Dendritic cell treated with granulocyte-macrophage colony-stimulating factor and Interleukin-4, amounts not matched to agents 40 ng/mL and 50 ng/mL, for 4 days (primary cell): ENCODE measurements around the gene RBM20.
"Not testable (repeated sequence)": the region's sequence is repeated elsewhere in the genome, so short reads cannot be mapped to it uniquely, and the experiment has no call there.

Source experiments
- H3K27ac Mint-ChIP-seq: one replicate; pipeline ENCODE4 v1.8.0; 2022; ENCODE audit warnings: mild to moderate bottlenecking, mixed read lengths
- H3K27me3 Mint-ChIP-seq: one replicate; pipeline ENCODE4 v1.8.0; 2022; ENCODE audit warnings: mild to moderate bottlenecking, mixed read lengths
- H3K36me3 Mint-ChIP-seq: one replicate; pipeline ENCODE4 v1.8.0; 2022; ENCODE audit warnings: low read depth, mixed read lengths
- H3K4me1 Mint-ChIP-seq: one replicate; pipeline ENCODE4 v1.8.0; 2022; ENCODE audit warnings: low read depth, mixed read lengths
- H3K4me3 Mint-ChIP-seq: one replicate; pipeline ENCODE4 v1.8.0; 2022; ENCODE audit warnings: mild to moderate bottlenecking, moderate library complexity, mixed read lengths
- H3K9me3 Mint-ChIP-seq: one replicate; pipeline ENCODE4 v1.8.0; 2022; ENCODE audit warnings: mixed read lengths
- intact Hi-C: fragments of 100-400 bp; cut with micrococcal nuclease; formaldehyde crosslinking; loops from one replicate; pipeline ENCODE4 v1.15.0; 2022

Gene RBM20

DNA sequence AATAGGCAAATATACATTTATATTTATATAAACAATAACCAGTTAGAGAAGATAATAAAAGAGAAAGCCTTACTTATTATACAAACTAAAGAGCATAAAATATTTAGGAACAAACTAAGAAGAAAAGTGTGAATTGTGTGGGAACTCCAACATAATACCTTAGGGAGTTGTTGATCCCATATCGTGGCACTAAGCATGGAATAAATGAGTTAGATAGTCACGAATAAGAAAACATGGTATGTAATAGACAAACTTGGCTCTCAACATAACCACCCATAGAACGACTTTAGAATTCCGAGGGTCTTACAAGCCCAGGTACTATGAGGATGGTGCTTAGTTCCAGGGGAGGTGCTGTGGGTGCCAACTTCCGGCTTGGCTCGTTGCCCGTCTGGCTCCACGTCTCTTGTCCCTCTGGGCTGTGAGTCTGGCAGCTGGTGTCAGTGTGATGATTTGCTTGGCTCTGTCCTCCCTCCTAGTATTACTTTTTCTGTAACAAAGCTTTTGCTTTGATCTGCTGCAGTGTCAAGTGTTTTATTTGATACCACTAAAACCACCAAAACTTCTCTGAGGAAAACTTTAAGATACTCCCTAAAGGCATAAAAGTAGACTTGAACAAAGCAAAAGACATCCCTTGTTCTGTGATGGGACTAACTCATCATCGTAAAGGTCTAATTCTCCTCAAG lies 9.5 kb upstream of the RBM20 start:
- Mint-ChIP-seq H3K4me1 (no peaks in the 10 kb centered on the region), H3K9me3 (no peaks in the 10 kb centered on the region), H3K4me3 (no peak overlapping the region), H3K36me3 (no peaks in the 10 kb centered on the region), H3K27me3 (peaks cover 26% of the 10 kb centered on the region), H3K27ac (no peak overlapping the region)
- intact Hi-C loops = no loop called here

DNA sequence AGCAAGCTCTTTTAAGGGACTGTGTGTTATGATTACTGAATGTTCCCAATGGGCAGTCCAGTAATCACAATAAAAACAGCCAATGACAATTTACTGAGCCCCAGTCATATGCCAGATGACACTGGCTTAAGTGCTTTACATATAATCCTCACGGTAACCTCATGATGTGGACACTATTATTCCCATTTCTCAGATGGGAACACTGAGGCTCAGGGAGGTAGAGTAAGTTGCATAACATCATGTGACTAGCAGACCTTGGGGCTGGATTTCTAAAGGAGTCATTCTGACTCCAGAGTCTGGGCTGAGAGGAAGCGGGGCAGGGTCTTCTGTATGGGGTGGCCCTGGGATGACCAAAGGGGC lies 7.6 kb upstream of the RBM20 start:
- H3K4me1 Mint-ChIP-seq = no peaks in the 10 kb centered on the region

DNA sequence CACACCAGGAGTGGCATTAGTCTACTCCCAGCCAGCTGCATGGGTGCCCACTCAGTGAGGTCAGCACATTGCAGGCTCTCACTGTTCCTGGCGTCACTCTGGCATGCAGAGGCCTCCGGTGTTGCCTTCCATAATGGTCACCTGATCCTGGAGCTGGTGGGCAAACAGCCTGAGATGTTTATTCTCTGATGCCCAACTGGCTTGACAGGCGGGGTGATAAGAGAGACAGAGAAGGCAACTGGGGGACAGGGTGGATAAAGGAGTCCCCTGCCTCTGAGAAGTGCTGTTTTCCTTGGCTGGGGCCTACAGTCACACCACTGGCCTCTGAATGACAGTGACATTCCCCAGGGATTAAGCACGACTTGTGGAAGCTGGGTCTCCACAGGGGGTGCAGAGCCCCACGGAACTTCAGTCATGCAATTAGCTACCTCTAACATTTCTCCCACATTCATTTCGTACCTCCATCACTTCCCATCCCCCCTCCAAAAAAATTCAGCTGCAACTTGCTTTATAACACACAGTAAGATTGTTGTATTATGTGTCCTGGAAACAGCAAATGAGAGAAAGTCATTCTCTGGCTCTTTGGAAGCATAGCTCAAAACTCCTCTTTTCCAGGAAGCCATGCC lies 7.1 kb upstream of the RBM20 start:
- H3K4me3 Mint-ChIP-seq = no peak overlapping the region
- H3K36me3 Mint-ChIP-seq = no peaks in the 10 kb centered on the region

More for the DNA sequence above, 7.6 kb upstream of the RBM20 start:
- Mint-ChIP-seq H3K27me3 (peaks cover 45% of the 10 kb centered on the region), H3K4me3 (no peak overlapping the region), H3K27ac (no peak overlapping the region), H3K36me3 (no peaks in the 10 kb centered on the region), H3K9me3 (no peaks in the 10 kb centered on the region)
- intact Hi-C loops = no loop called here

DNA sequence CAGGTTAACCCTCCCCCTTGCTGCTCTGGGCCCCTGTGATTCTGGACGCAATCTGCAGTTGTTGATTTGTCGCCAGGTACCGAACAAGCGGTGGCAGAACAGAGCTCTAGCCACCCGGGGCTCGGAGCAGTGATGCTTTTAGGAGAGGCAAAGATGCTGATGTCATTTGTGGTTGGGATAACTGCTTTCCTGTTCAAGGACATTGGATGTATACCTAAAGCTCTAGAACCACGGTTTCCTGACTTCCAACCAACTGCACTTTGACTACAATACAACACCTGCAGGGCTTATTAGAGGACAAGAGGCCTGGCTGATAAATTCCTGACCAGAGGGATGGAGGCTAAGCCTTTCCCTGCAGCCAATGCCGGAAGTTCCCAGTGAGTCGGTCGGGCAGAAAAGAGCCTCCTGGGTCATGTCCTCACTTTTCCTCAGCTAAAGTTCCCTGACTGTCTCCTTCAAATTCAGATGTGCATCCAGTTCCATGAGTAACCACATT lies 6.5 kb upstream of the RBM20 start:
- no peak overlapping the region for H3K4me3 Mint-ChIP-seq
- H3K4me1 Mint-ChIP-seq = peaks cover 2% of the 10 kb centered on the region
- peaks cover 55% of the 10 kb centered on the region for H3K27me3 Mint-ChIP-seq
- no peaks in the 10 kb centered on the region for H3K9me3 Mint-ChIP-seq
- H3K27ac Mint-ChIP-seq = no peak overlapping the region
- H3K36me3 Mint-ChIP-seq = no peaks in the 10 kb centered on the region
- intact Hi-C loops = no loop called here

More for the DNA sequence above, 7.1 kb upstream of the RBM20 start:
- no peak overlapping the region for H3K27ac Mint-ChIP-seq
- H3K4me1 Mint-ChIP-seq = no peaks in the 10 kb centered on the region
- peaks cover 50% of the 10 kb centered on the region for H3K27me3 Mint-ChIP-seq
- intact Hi-C loops = no loop called here
- H3K9me3 Mint-ChIP-seq = no peaks in the 10 kb centered on the region

DNA sequence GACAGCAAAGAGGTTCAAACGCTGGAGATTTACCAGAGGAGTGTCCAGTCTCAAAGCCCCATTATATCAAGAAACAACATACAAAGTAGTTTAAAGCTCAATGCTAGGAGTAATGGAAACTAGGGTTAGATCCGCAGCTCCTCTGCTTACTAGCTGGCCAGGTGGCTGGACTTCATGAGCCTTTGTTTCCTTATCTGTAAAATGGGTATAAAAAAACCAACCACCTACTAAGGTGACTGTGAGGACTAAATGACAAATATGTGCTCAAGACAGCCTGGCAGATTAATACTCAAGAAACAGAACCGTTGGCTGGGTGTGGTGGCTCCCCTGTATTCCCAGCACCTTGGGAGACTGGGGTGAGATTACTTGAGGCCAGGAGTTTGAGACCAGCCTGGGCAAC lies 5.8 kb upstream of the RBM20 start:
- Mint-ChIP-seq H3K27me3 (peaks cover 62% of the 10 kb centered on the region), H3K4me3 (no peak overlapping the region), H3K4me1 (peaks cover 7% of the 10 kb centered on the region), H3K27ac (no peak overlapping the region), H3K9me3 (no peaks in the 10 kb centered on the region), H3K36me3 (no peaks in the 10 kb centered on the region)
- intact Hi-C loops = no loop called here

DNA sequence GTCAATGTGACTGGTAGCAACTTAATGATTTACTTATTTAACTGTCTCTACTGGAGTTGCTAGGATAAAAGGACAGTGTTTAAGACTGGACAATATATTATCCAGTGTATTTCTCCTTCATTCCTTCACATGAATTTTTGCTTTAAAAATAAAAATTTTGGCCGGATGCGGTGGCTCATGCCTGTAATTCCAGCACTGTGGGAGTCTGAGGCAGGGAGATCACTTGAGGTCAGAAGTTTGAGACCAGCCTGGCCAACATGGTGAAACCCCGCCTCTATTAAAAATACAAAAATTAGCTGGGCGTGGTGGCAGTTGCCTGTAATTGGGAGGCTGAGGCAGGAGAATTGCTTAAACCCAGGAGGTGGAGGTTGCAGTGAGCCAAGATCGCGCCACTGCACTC lies 5.1 kb upstream of the RBM20 start:
- intact Hi-C loops, H3K27ac Mint-ChIP-seq, H3K36me3 Mint-ChIP-seq, H3K4me3 Mint-ChIP-seq, H3K9me3 Mint-ChIP-seq: not testable (repeated sequence)
- Mint-ChIP-seq H3K27me3 (peaks cover 68% of the 10 kb centered on the region), H3K4me1 (peaks cover 11% of the 10 kb centered on the region)

DNA sequence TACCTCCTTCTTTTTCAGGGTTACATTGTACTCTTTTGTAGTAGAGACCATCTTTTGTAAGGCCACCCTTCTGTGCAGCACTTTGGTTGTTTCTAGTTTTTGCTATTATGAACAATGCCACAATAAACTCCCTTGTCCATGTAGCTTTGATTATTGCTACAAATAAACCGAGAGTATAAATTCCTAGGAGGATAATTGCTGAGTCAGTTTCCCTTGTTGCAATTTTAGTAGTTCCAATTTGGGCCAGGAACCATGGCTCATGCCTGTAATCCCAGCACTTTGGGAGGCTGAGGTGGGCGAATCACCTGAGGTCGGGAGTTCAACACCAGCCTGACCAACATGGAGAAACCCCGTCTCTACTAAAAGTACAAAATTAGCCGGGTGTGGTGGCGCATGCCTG lies 4.3 kb upstream of the RBM20 start:
- H3K36me3 Mint-ChIP-seq, H3K9me3 Mint-ChIP-seq, intact Hi-C loops, H3K4me3 Mint-ChIP-seq, H3K27ac Mint-ChIP-seq: not testable (repeated sequence)
- Mint-ChIP-seq H3K4me1 (peaks cover 15% of the 10 kb centered on the region), H3K27me3 (peaks cover 73% of the 10 kb centered on the region)

DNA sequence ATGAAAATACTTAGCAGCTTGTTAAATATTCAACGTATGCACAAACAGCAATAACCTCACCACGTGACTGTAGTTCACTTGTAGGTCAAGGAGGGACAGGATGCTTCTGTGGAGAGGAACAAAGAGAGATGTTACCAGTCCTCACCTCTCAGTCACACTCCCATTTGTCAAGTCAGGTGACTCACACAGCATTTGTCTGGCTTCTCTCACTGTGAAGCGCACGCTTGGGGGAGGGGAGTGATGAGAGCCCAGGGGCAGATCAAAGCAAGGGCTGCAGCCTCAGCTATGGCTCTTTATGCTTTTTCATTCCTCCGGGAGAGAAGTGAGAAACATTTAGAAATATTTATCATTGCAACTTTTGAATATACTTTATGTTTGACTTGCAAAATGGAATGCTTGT lies 2.9 kb upstream of the RBM20 start:
- peaks cover 80% of the 10 kb centered on the region for H3K27me3 Mint-ChIP-seq

DNA sequence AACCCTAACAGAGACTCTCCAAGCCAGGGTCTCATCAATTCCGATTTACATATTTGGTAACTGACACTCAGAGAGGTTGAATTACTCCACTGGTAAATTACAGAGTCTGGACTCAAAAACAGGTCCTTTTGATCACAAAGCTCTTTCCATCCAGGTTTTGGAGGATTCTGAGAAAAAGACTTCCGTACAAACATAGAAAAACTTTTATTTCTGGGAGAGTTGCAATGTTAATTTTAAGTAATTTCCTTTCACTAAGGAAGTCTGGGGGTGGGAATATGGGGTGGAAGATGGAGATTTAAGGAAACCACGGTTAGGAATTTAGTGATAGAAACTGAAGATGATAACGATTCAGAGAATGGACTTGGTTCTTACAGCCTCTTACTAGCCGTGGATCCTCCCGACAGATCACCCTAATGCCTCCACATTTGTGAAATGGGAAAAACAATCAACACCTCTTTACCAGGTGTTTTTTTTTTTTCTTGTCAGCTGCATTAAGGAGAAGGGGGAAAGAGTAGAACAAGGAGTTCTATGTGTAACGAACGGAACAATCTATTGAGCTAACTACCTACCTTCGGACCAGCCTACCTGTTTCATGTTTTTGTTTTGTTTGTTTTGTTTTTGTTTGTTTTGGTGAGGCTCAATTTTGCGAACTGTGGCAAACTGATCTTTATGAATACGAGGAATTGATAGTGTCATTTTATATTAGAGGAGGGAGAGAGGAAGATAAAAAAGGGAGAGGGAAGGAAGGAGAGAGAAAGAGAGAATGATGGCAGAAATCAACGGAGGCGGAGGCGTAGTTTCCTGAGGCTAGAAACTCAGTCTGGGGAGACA lies 1.7 kb upstream of the RBM20 start:
- Mint-ChIP-seq H3K27ac (no peak overlapping the region), H3K36me3 (no peaks in the 10 kb centered on the region), H3K9me3 (no peaks in the 10 kb centered on the region), H3K27me3 (peaks cover 77% of the 10 kb centered on the region), H3K4me3 (no peak overlapping the region), H3K4me1 (peaks cover 15% of the 10 kb centered on the region)
- intact Hi-C loops = no loop called here

More for the DNA sequence above, 2.9 kb upstream of the RBM20 start:
- Mint-ChIP-seq H3K36me3 (no peaks in the 10 kb centered on the region), H3K27ac (no peak overlapping the region), H3K4me1 (peaks cover 15% of the 10 kb centered on the region), H3K4me3 (no peak overlapping the region), H3K9me3 (no peaks in the 10 kb centered on the region)
- intact Hi-C loops = no loop called here

DNA sequence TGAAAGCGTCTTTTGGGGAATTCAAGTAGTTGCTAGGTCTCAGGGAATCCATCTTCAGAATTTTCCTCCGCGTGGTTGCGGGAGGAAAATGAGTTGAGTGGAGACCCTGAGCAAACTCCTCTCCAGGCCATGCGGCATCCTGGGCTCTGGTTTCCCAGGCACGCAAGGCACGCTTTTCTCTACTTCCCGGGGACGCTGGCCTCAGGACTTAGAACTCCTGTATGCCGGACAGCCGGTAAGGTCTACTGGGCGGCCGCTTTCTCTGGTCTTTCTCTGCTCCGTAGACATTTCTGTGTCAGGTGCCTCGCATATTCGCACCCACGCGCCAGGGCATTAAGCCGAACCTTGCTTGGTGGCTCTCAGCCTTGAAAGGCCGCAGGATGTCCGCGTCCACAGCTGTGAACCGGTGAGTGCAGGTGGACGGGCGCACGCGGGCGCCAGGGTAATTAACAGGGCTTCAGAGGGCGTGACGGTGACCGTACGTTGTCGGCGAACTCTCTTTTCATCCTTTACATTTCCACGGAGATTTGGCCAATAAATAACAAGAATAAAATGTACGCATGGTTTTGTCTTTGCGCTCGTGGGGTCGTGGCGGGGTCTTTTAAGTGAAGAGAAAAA lies 992 bp upstream of the RBM20 start:
- Mint-ChIP-seq H3K9me3 (no peaks in the 10 kb centered on the region), H3K27ac (no peak overlapping the region), H3K4me3 (peak overlapping the region; percentile 49), H3K4me1 (peaks cover 15% of the 10 kb centered on the region), H3K27me3 (peaks cover 75% of the 10 kb centered on the region), H3K36me3 (no peaks in the 10 kb centered on the region)
- intact Hi-C loops = no loop called here

DNA sequence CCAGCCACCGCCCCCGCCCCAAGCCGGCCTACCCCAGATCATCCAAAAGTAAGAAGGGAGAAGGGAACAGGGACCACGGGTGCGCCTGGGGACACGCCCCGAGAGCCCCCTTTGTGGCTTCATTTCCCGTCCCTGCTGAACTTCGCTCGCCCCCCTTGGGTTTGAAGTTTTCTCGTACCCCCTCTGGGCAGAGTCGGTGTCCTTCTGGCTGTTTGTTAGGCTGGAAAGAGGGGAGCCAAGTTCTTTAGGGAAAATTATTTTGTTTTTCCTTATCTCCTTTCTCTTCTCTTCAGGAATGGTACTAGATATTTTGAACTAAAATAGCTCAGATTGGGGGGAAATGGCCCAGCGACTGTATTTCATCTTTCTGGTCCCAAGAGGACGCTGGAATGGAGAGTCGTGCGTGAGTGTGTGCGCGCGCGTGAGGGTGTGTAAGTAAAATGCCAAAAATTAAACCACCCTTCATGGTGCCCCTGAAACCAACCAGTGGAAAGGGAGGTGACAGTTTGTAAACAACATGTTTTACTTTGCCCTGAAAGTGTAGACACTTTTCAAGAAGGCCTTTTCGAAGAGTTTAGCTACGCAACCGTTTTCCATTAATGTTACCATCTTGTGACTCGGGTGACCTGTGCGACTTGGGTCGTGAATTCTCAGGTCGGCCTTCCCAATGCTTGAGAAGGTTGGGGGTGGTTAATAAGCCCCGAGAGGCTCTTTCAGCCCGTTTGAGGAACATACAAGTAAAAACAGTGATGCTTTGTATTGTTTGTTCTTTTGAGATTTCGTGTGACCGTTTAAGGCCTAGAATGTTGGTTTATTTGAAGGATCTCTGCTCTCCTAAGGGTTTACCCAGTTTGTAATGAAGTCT lies 694 bp downstream of the RBM20 start:
- Mint-ChIP-seq H3K36me3 (no peaks in the 10 kb centered on the region), H3K27me3 (peaks cover 79% of the 10 kb centered on the region), H3K27ac (no peak overlapping the region), H3K9me3 (no peaks in the 10 kb centered on the region), H3K4me3 (no peak overlapping the region), H3K4me1 (peaks cover 22% of the 10 kb centered on the region)
- intact Hi-C loops = no loop called here

DNA sequence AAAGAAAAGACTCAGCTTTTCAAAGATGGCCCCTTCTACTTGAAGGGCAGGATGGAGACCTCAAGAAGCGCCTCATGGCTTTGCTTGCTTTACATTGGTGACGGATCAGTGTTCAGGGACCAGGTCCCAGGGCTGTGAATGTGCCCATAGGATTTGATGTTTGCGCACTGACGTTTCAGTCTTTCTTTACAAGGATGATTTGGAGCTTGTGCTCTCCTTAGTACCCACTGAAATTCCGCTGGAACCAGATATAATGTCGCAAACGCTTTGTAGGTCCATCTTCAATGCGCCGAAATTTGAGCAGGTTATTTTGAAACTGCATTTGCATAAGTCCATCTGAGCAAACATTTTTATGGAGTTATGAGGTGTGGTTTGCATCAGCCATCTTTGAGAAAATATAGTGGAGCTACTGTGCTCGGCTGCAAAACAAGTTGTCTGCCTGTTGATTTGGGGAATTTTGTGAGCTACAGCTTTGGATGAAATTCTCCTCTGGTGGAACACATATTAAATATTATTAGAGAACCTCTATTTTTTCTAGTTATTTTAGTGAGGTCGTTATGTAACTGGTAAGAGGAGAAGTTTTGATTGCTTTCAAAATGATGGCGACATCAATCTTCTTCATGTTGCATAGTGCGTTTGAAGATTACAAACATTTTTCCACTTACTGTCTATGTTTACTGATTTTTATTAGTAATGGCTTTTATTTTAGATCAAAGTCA lies 2.4 kb downstream of the RBM20 start:
- H3K4me3 Mint-ChIP-seq = no peak overlapping the region
- H3K27ac Mint-ChIP-seq = no peak overlapping the region
- intact Hi-C loops = no loop called here
- no peaks in the 10 kb centered on the region for H3K9me3 Mint-ChIP-seq
- peaks cover 26% of the 10 kb centered on the region for H3K4me1 Mint-ChIP-seq
- no peaks in the 10 kb centered on the region for H3K36me3 Mint-ChIP-seq
- peaks cover 69% of the 10 kb centered on the region for H3K27me3 Mint-ChIP-seq

DNA sequence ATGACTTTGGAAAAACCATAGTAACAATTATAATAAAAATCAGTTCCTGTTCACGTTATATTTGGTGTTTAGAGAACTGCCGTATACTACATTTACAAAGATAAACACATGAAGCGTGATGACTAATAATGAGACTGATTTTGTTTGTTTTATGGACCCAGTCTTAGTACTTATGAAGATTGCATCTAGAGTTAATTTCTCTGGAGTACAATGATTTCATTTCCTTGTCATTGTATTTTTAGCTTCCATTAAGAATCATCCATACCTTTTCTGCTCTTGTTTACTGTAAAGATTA lies 2.9 kb downstream of the RBM20 start:
- H3K4me1 Mint-ChIP-seq = peaks cover 26% of the 10 kb centered on the region
- no peak overlapping the region for H3K27ac Mint-ChIP-seq
- intact Hi-C loops = no loop called here
- no peaks in the 10 kb centered on the region for H3K36me3 Mint-ChIP-seq
- H3K9me3 Mint-ChIP-seq = no peaks in the 10 kb centered on the region
- no peak overlapping the region for H3K4me3 Mint-ChIP-seq
- peaks cover 64% of the 10 kb centered on the region for H3K27me3 Mint-ChIP-seq
